ENCODE measurements around the gene TRIM65. TPM values are rescaled to one million over a fixed set of nuclear protein-coding genes. Genes with fewer than 3 reads are reported as not detected.

Gene TRIM65
- total and polyA plus RNA-seq, 10 of the 15 experiments (the other 5 are each of a cell fraction or from before 2014, with no cell fraction given) = 1.4 to 26.0 (median 10.8) TPM

DNA sequence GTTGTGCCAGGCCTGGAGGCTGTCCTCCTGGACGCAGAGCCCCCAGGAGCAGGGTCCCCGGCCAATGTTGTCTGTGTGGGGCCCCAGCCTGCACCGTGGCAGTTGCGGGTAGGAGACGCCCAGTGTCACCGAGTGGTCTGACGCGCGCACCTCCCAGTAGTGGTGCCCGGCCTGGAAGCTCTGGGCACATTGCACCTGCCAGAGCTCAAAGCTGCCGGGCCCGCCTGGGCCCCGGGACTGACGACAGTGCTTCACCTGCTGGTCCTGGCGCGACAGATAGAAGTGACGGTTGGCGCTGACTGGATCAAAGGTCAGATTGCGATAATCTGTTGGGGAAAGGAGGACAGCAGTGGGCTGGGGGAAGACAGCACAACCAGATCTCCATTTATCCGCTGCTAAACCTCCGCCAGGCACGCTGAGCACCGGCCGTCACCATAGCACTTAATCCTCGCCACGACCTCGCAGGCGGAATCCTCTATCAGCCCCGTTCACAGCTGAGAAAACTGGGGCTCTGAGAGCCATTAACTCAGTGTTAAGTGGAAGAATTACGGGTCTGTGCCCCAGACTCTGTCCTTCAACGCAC lies 5.6 kb downstream of the TRIM65 start (continued):
- TF ChIP-seq, protein P1, sequence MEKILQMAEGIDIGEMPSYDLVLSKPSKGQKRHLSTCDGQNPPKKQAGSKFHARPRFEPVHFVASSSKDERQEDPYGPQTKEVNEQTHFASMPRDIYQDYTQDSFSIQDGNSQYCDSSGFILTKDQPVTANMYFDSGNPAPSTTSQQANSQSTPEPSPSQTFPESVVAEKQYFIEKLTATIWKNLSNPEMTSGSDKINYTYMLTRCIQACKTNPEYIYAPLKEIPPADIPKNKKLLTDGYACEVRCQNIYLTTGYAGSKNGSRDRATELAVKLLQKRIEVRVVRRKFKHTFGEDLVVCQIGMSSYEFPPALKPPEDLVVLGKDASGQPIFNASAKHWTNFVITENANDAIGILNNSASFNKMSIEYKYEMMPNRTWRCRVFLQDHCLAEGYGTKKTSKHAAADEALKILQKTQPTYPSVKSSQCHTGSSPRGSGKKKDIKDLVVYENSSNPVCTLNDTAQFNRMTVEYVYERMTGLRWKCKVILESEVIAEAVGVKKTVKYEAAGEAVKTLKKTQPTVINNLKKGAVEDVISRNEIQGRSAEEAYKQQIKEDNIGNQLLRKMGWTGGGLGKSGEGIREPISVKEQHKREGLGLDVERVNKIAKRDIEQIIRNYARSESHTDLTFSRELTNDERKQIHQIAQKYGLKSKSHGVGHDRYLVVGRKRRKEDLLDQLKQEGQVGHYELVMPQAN (conservative IDR thresholded peaks at IDR 0.05) = no peak
- TF ChIP-seq SMAD1 (IDR thresholded peaks at IDR 0.05; ENCODE audit: low read depth, partially characterized antibody) (no peak), CEBPB (IDR thresholded peaks at IDR 0.05; ENCODE audit: borderline replicate concordance in 1 of 2, low read depth in 2 of 2, low read length in 2 of 2) (no peak), HCFC1 (IDR thresholded peaks at IDR 0.05; ENCODE audit: low read length) (no peak), SIX5 (IDR thresholded peaks at IDR 0.05; ENCODE audit: low read depth, low read length, severe bottlenecking) (no peak)
- TF ChIP-seq, protein P2, sequence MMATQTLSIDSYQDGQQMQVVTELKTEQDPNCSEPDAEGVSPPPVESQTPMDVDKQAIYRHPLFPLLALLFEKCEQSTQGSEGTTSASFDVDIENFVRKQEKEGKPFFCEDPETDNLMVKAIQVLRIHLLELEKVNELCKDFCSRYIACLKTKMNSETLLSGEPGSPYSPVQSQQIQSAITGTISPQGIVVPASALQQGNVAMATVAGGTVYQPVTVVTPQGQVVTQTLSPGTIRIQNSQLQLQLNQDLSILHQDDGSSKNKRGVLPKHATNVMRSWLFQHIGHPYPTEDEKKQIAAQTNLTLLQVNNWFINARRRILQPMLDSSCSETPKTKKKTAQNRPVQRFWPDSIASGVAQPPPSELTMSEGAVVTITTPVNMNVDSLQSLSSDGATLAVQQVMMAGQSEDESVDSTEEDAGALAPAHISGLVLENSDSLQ (IDR thresholded peaks at IDR 0.05) = no peak
- TF ChIP-seq, protein P3, sequence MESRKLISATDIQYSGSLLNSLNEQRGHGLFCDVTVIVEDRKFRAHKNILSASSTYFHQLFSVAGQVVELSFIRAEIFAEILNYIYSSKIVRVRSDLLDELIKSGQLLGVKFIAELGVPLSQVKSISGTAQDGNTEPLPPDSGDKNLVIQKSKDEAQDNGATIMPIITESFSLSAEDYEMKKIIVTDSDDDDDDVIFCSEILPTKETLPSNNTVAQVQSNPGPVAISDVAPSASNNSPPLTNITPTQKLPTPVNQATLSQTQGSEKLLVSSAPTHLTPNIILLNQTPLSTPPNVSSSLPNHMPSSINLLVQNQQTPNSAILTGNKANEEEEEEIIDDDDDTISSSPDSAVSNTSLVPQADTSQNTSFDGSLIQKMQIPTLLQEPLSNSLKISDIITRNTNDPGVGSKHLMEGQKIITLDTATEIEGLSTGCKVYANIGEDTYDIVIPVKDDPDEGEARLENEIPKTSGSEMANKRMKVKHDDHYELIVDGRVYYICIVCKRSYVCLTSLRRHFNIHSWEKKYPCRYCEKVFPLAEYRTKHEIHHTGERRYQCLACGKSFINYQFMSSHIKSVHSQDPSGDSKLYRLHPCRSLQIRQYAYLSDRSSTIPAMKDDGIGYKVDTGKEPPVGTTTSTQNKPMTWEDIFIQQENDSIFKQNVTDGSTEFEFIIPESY (IDR thresholded peaks at IDR 0.05) = no peak

Measured in GM12878 (cell line).